Activated T-helper 1 cell treated with anti-CD3 and anti-CD28 coated beads, Interleukin-12 subunit alpha, Interleukin-12 subunit beta, Interleukin-2, Interleukin-4 antibody, amounts not matched to agents 30 ng/mL and 10 ng/mL and 1 ng/mL, durations not matched to agents 14 hours and 24 hours and 36 hours (primary cell): ENCODE data around the gene PPP2R2C. TPM values are rescaled to one million over a fixed set of nuclear protein-coding genes. Genes with fewer than 3 reads are reported as not detected.

Experiments
- DNase-seq: peaks from one replicate; pipeline ENCODE4 v3.0.0; 2021; ENCODE audit warnings: low spot score
- H3K27ac Mint-ChIP-seq: one replicate; pipeline ENCODE4 v1.8.0; 2021; ENCODE audit warnings: mild to moderate bottlenecking, mixed read lengths
- H3K27me3 Mint-ChIP-seq: one replicate; pipeline ENCODE4 v1.8.0; 2022; ENCODE audit warnings: mild to moderate bottlenecking, moderate library complexity, mixed read lengths; ENCODE audit not compliant: insufficient read depth
- H3K36me3 Mint-ChIP-seq: one replicate; pipeline ENCODE4 v1.8.0; 2021; ENCODE audit warnings: low read depth, mixed read lengths
- H3K4me1 Mint-ChIP-seq: one replicate; pipeline ENCODE4 v1.8.0; 2021; ENCODE audit warnings: low read depth, mixed read lengths
- H3K4me3 Mint-ChIP-seq: one replicate; pipeline ENCODE4 v1.8.0; 2021; ENCODE audit warnings: mild to moderate bottlenecking, moderate library complexity, mixed read lengths
- H3K9me3 Mint-ChIP-seq: one replicate; pipeline ENCODE4 v1.8.0; 2021; ENCODE audit warnings: mixed read lengths
- intact Hi-C: fragments of 100-400 bp; cut with micrococcal nuclease; formaldehyde crosslinking; loops from one replicate; pipeline ENCODE4 v1.15.1; 2024
- total RNA-seq: library from RNA; stranded (reverse); gene quantifications from 2 replicates; pipeline ENCODE4 v1.2.3, GENCODE V29; 2022

PPP2R2C gene
- total RNA-seq, 1 donor from 2014 or later: not detected

GRCh38 chr4:6491235-6491634 is 18.8 kb upstream of the PPP2R2C start:
- H3K27ac Mint-ChIP-seq: no peak overlapping the region
- intact Hi-C loops: no loop called here
- H3K4me1 Mint-ChIP-seq: no peaks in the 10 kb centered on the region
- no peak for DNase-seq
- peaks cover 6% of the 10 kb centered on the region for H3K27me3 Mint-ChIP-seq
- H3K9me3 Mint-ChIP-seq: peaks cover 3% of the 10 kb centered on the region
- H3K4me3 Mint-ChIP-seq: no peak overlapping the region
- no peaks in the 10 kb centered on the region for H3K36me3 Mint-ChIP-seq

GRCh38 chr4:6489927-6490326 is 17.5 kb upstream of the PPP2R2C start:
- Mint-ChIP-seq H3K4me3 (no peak overlapping the region), H3K27me3 (peaks cover 12% of the 10 kb centered on the region), H3K27ac (no peak overlapping the region), H3K36me3 (no peaks in the 10 kb centered on the region), H3K9me3 (peaks cover 3% of the 10 kb centered on the region), H3K4me1 (no peaks in the 10 kb centered on the region)
- intact Hi-C loops: no loop called here
- no peak for DNase-seq

GRCh38 chr4:6487466-6487865 is 15.1 kb upstream of the PPP2R2C start:
- peaks cover 11% of the 10 kb centered on the region for H3K27me3 Mint-ChIP-seq
- H3K4me1 Mint-ChIP-seq: no peaks in the 10 kb centered on the region
- no peaks in the 10 kb centered on the region for H3K36me3 Mint-ChIP-seq
- H3K9me3 Mint-ChIP-seq: peaks cover 3% of the 10 kb centered on the region
- H3K27ac Mint-ChIP-seq: no peak overlapping the region
- no peak overlapping the region for H3K4me3 Mint-ChIP-seq
- no peak for DNase-seq
- intact Hi-C loops: no loop called here

GRCh38 chr4:6480534-6481088 is 8.2 kb upstream of the PPP2R2C start:
- peaks cover 12% of the 10 kb centered on the region for H3K27me3 Mint-ChIP-seq
- H3K27ac Mint-ChIP-seq: no peak overlapping the region
- H3K9me3 Mint-ChIP-seq: no peaks in the 10 kb centered on the region
- no peaks in the 10 kb centered on the region for H3K4me1 Mint-ChIP-seq
- no peak overlapping the region for H3K4me3 Mint-ChIP-seq
- no peaks in the 10 kb centered on the region for H3K36me3 Mint-ChIP-seq
- no peak for DNase-seq
- intact Hi-C loops: no loop called here

GRCh38 chr4:6478546-6479220 is 6.3 kb upstream of the PPP2R2C start:
- intact Hi-C loops: no loop called here
- no peak overlapping the region for H3K4me3 Mint-ChIP-seq
- no peaks in the 10 kb centered on the region for H3K9me3 Mint-ChIP-seq
- no peak for DNase-seq
- H3K27me3 Mint-ChIP-seq: peaks cover 14% of the 10 kb centered on the region
- no peaks in the 10 kb centered on the region for H3K36me3 Mint-ChIP-seq
- H3K27ac Mint-ChIP-seq: no peak overlapping the region
- H3K4me1 Mint-ChIP-seq: no peaks in the 10 kb centered on the region

- Mint-ChIP-seq H3K27ac (no peak overlapping the region), H3K36me3 (no peaks in the 10 kb centered on the region), H3K4me3 (no peak overlapping the region), H3K4me1 (no peaks in the 10 kb centered on the region), H3K9me3 (no peaks in the 10 kb centered on the region), H3K27me3 (peaks cover 20% of the 10 kb centered on the region)
- DNase-seq: no peak
- intact Hi-C loops: no loop called here
Measured at GRCh38 chr4:6476893-6477292, 4.5 kb upstream of the PPP2R2C start.

GRCh38 chr4:6475492-6476020 is 3.1 kb upstream of the PPP2R2C start:
- Mint-ChIP-seq H3K27me3 (peaks cover 23% of the 10 kb centered on the region), H3K4me3 (no peak overlapping the region), H3K4me1 (no peaks in the 10 kb centered on the region), H3K27ac (no peak overlapping the region), H3K9me3 (no peaks in the 10 kb centered on the region), H3K36me3 (no peaks in the 10 kb centered on the region)
- DNase-seq: no peak
- intact Hi-C loops: no loop called here

- DNase-seq: no peak
- no peak overlapping the region for H3K27ac Mint-ChIP-seq
- H3K4me3 Mint-ChIP-seq: no peak overlapping the region
- H3K4me1 Mint-ChIP-seq: no peaks in the 10 kb centered on the region
- no peaks in the 10 kb centered on the region for H3K9me3 Mint-ChIP-seq
- H3K27me3 Mint-ChIP-seq: peaks cover 28% of the 10 kb centered on the region
- no peaks in the 10 kb centered on the region for H3K36me3 Mint-ChIP-seq
- intact Hi-C loops: no loop called here
Measured at GRCh38 chr4:6474705-6475457, 2.5 kb upstream of the PPP2R2C start.

GRCh38 chr4:6474053-6474568 is 1.7 kb upstream of the PPP2R2C start:
- Mint-ChIP-seq H3K27ac (no peak overlapping the region), H3K36me3 (no peaks in the 10 kb centered on the region), H3K4me1 (no peaks in the 10 kb centered on the region), H3K27me3 (peaks cover 35% of the 10 kb centered on the region), H3K4me3 (no peak overlapping the region), H3K9me3 (no peaks in the 10 kb centered on the region)
- no peak for DNase-seq
- intact Hi-C loops: no loop called here

- intact Hi-C loops: no loop called here
- peaks cover 39% of the 10 kb centered on the region for H3K27me3 Mint-ChIP-seq
- H3K4me3 Mint-ChIP-seq: no peak overlapping the region
- no peaks in the 10 kb centered on the region for H3K4me1 Mint-ChIP-seq
- no peaks in the 10 kb centered on the region for H3K36me3 Mint-ChIP-seq
- no peak for DNase-seq
- H3K9me3 Mint-ChIP-seq: no peaks in the 10 kb centered on the region
- no peak overlapping the region for H3K27ac Mint-ChIP-seq
Measured at GRCh38 chr4:6473264-6474052, 1.0 kb upstream of the PPP2R2C start.

- Mint-ChIP-seq H3K27ac (no peak overlapping the region), H3K36me3 (no peaks in the 10 kb centered on the region), H3K4me1 (no peaks in the 10 kb centered on the region), H3K4me3 (no peak overlapping the region), H3K9me3 (no peaks in the 10 kb centered on the region), H3K27me3 (peaks cover 38% of the 10 kb centered on the region)
- intact Hi-C loops: no loop called here
- no peak for DNase-seq
Measured at GRCh38 chr4:6472008-6472386, 417 bp downstream of the PPP2R2C start.

GRCh38 chr4:6471307-6472007 is 957 bp downstream of the PPP2R2C start:
- Mint-ChIP-seq H3K27me3 (peaks cover 40% of the 10 kb centered on the region), H3K4me3 (no peak overlapping the region), H3K9me3 (no peaks in the 10 kb centered on the region), H3K4me1 (no peaks in the 10 kb centered on the region), H3K36me3 (no peaks in the 10 kb centered on the region), H3K27ac (no peak overlapping the region)
- no peak for DNase-seq
- intact Hi-C loops: no loop called here
